Psoas muscle (tissue), 8 donors: ENCODE data around the gene FAM219A. TPM values are rescaled to one million over a fixed set of nuclear protein-coding genes. Genes with fewer than 3 reads are reported as not detected.
A peak's percentile ranks its signal among the peaks of the same experiment; 100 is the strongest.

Experiments
- ATAC-seq, 4 donors: fragments of 200-7000 bp; cut with Tn5 transposase; one replicate each; pipeline ENCODE4 v1.9.1; 2020; ENCODE audit warnings: moderate library complexity in 3 of 4, mild to moderate bottlenecking in 2 of 4
- DNase-seq, 2 donors: peaks; one replicate each; pipeline ENCODE4 v3.0.0-alpha.2; 2020
- H3K27ac ChIP-seq: fragments of 200-600 bp; one replicate; pipeline ENCODE4 v1.8.0; 2022
- H3K27me3 ChIP-seq, 3 donors: fragments of 200-600 bp in 1 of 3; one replicate each; pipeline versions ENCODE4 v1.6.1 to v1.8.0; 2013 to 2022; ENCODE audit warnings: low read length in 2 of 3, mild to moderate bottlenecking in 2 of 3, moderate library complexity in 1 of 3; ENCODE audit not compliant: insufficient read depth in 3 of 3
- H3K36me3 ChIP-seq, 2 donors: fragments of 200-600 bp in 1 of 2; one replicate each; pipeline versions ENCODE4 v1.6.1 to v1.8.0; 2013 to 2022; ENCODE audit warnings: low read depth in 1 of 2, mild to moderate bottlenecking in 1 of 2, moderate library complexity in 1 of 2; ENCODE audit not compliant: insufficient read depth in 1 of 2
- H3K4me1 ChIP-seq: fragments of 200-600 bp; one replicate; pipeline ENCODE4 v1.8.0; 2022
- H3K4me3 ChIP-seq: fragments of 200-600 bp; one replicate; pipeline ENCODE4 v1.8.0; 2022; ENCODE audit warnings: mild to moderate bottlenecking
- H3K9me3 ChIP-seq: fragments of 200-600 bp; one replicate; pipeline ENCODE4 v1.8.0; 2022
- WGBS, 3 donors: extraction: QIAGEN DNeasy Blood & Tissue Kit; methylation state at CpG; one replicate each; pipeline versions ENCODE4 v1.1.6 to v1.1.7; 2013; 5-methylcytosine and 5-hydroxymethylcytosine counted together
- intact Hi-C, 2 donors: fragments of 100-400 bp; cut with DNase I; formaldehyde crosslinking; loops; one replicate each; pipeline versions ENCODE4 v1.11.0 to v1.14.2; 2022
- polyA plus RNA-seq, 3 donors: library from polyadenylated mRNA; stranded (reverse); fragments of 200-250 nt; gene quantifications; one replicate each; pipeline ENCODE4 v1.2.3, GENCODE V29; 2013
- total RNA-seq, 4 donors: library from RNA; stranded (reverse); fragmentation: NEBNext Ultra II Directional in 2 of 4; extraction: Animal tissue kit (Norgen Biotek cat#: 25700) in 2 of 4; gene quantifications; one replicate each; pipeline versions ENCODE4 v1.2.1 to v1.2.4, GENCODE V29; 2021 to 2023
- TF ChIP-seq, protein P1 (sequence below): fragments of 200-600 bp; IDR thresholded peaks from one replicate; pipeline ENCODE4 v1.8.0; 2022; ENCODE audit warnings: antibody characterized with exemption
- donor health status: healthy with polysubstance abuse.
- donor health status: DM: no; HTN: no; CAD: no; lungs with moderate emphysema.
- donor health status: Bipolar disorder and iron deficiency.
- donor health status: healthy.
- donor health status: DM: yes; HTN: yes; CAD: no.
- donor health status: DM: no; HTN: no; CAD: no.
- donor health status: DM: no; HTN: no; CAD: no.
- donor health status: DM: yes; HTN: yes; CAD: no.

The FAM219A gene
- total and polyA plus RNA-seq, 7 donors: 25.4 to 99.4 (median 36.5) TPM

GRCh38 chr9:34505370-34506120 lies 47.2 kb upstream of the FAM219A start:
- Histone ChIP-seq H3K27me3 (no peaks in the 10 kb centered on the region), H3K27ac (no peak overlapping the region), H3K4me1 (no peaks in the 10 kb centered on the region), H3K36me3 (no peaks in the 10 kb centered on the region), H3K9me3 (no peaks in the 10 kb centered on the region), H3K4me3 (no peak overlapping the region)
- ATAC-seq (no peak), DNase-seq (no peak)
- TF ChIP-seq, protein P1, sequence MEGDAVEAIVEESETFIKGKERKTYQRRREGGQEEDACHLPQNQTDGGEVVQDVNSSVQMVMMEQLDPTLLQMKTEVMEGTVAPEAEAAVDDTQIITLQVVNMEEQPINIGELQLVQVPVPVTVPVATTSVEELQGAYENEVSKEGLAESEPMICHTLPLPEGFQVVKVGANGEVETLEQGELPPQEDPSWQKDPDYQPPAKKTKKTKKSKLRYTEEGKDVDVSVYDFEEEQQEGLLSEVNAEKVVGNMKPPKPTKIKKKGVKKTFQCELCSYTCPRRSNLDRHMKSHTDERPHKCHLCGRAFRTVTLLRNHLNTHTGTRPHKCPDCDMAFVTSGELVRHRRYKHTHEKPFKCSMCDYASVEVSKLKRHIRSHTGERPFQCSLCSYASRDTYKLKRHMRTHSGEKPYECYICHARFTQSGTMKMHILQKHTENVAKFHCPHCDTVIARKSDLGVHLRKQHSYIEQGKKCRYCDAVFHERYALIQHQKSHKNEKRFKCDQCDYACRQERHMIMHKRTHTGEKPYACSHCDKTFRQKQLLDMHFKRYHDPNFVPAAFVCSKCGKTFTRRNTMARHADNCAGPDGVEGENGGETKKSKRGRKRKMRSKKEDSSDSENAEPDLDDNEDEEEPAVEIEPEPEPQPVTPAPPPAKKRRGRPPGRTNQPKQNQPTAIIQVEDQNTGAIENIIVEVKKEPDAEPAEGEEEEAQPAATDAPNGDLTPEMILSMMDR: no peak
- 71 to 84% (median 78%) methylated on average over 5 of the region's 5 CpGs for WGBS, 3 donors
- intact Hi-C loops: no loop called here

DNA sequence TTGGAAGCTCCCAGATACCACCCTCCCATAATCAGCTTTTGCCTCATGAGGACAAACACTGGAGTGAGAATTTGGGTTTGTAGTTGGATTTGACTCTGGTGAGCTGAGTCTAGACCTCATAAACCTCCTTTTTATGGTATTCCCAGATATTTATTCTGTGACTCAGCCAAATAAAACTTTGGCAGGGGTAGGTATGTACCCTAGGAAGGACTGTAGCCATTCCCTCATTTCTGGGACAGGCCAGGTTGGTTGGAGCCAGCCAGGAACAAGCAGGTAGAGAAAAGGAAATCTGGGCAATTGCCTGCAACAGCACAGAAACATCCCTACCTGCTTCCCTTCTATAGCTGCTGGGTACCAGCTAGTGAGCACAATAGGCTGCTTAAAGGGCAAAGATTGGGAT lies 45.0 kb upstream of the FAM219A start:
- Histone ChIP-seq H3K9me3 (no peaks in the 10 kb centered on the region), H3K27ac (no peak overlapping the region), H3K36me3 (no peaks in the 10 kb centered on the region), H3K27me3 (no peaks in the 10 kb centered on the region), H3K4me3 (no peak overlapping the region), H3K4me1 (no peaks in the 10 kb centered on the region)
- no peak for ATAC-seq
- no peak for DNase-seq
- TF ChIP-seq, protein P1: no peak
- intact Hi-C loops: no loop called here

DNA sequence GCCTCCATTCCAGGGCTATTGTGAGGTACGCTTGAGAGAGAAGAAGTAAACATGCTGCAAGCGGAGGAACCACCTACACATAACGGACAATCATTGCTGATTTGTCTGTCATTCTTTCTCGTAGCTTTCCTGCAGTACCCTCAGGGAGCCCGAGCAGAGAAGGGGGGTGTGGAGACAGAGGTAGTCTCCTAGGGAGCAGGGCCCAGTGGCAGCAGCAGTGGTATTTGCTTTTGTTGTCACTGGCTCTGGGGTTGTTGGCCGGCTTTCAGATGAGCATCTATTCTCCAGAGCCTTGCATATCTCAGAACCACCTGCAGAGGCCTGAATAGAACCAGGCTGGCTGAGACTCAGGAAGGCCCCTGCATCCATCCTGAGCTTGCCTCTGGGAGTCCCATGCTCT lies 44.5 kb upstream of the FAM219A start:
- WGBS, 3 donors: 78 to 82% (median 82%) methylated on average over 6 of the region's 6 CpGs
- TF ChIP-seq, protein P1: no peak

DNA sequence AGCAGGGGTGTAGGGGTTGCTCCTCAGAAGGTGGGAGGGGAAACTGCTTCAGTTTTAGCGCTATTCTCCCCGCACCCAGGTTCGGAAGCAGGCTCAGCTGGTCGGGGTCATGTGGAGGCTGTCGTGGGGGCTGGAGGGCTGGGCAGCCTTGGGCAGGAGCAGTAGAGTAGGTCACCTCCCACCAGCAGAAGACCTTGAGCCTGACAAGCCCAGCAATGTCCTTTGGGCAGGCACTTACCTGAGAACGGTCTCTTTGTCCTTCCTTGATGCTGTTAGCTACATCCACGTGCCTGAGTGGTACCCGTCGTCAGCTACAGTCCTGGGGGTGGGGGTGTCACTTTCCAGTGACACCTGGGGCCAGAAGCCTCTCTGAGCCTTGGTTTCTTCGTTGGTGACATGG lies 44.1 kb upstream of the FAM219A start:
- no peaks in the 10 kb centered on the region for H3K9me3 ChIP-seq
- no peaks in the 10 kb centered on the region for H3K4me1 ChIP-seq
- DNase-seq (peak in 1 of 2 donors; percentile 26), ATAC-seq (no peak)
- no peak overlapping the region for H3K4me3 ChIP-seq
- no peaks in the 10 kb centered on the region for H3K36me3 ChIP-seq
- no peak overlapping the region for H3K27ac ChIP-seq
- WGBS, 3 donors: 63 to 66% (median 64%) methylated on average over 10 of the region's 10 CpGs
- intact Hi-C loops: no loop called here
- no peaks in the 10 kb centered on the region for H3K27me3 ChIP-seq
- TF ChIP-seq, protein P1: no peak

More for the DNA sequence above, 44.5 kb upstream of the FAM219A start:
- DNase-seq (no peak), ATAC-seq (no peak)
- intact Hi-C loops: no loop called here
- H3K9me3 ChIP-seq: no peaks in the 10 kb centered on the region
- no peaks in the 10 kb centered on the region for H3K4me1 ChIP-seq
- no peaks in the 10 kb centered on the region for H3K27me3 ChIP-seq
- H3K4me3 ChIP-seq: no peak overlapping the region
- no peaks in the 10 kb centered on the region for H3K36me3 ChIP-seq
- H3K27ac ChIP-seq: no peak overlapping the region
